Mucosa of rectum (tissue), 2 donors: ENCODE data around the gene CYBA.

Experiments used
- H3K27ac ChIP-seq, 2 donors: one replicate each; pipeline ENCODE4 v1.7.0; 2013; ENCODE audit warnings: inconsistent platforms in 2 of 2, low read depth in 2 of 2, low read length in 2 of 2
- H3K27me3 ChIP-seq, 2 donors: one replicate each; pipeline ENCODE4 v1.7.0; 2013; ENCODE audit warnings: low read length in 2 of 2; ENCODE audit not compliant: control insufficient read depth in 2 of 2, insufficient read depth in 2 of 2
- H3K36me3 ChIP-seq, 2 donors: one replicate each; pipeline ENCODE4 v1.7.0; 2013; ENCODE audit warnings: low read length in 2 of 2; ENCODE audit not compliant: control insufficient read depth in 2 of 2, insufficient read depth in 2 of 2
- H3K4me1 ChIP-seq, 2 donors: one replicate each; pipeline ENCODE4 v1.7.0; 2013; ENCODE audit warnings: low read length in 2 of 2, mild to moderate bottlenecking in 1 of 2; ENCODE audit not compliant: control insufficient read depth in 2 of 2, insufficient read depth in 2 of 2
- H3K4me3 ChIP-seq, 2 donors: one replicate each; pipeline ENCODE4 v1.7.0; 2013; ENCODE audit warnings: low read length in 2 of 2
- H3K9ac ChIP-seq, 2 donors: one replicate each; pipeline ENCODE4 v1.7.0; 2013; ENCODE audit warnings: low read length in 2 of 2, low read depth in 1 of 2, mild to moderate bottlenecking in 1 of 2
- H3K9me3 ChIP-seq, 2 donors: one replicate each; pipeline ENCODE4 v1.7.0; 2013; ENCODE audit warnings: low read length in 2 of 2; ENCODE audit not compliant: control insufficient read depth in 2 of 2
- donor health status: healthy.
- donor health status: Normal muscosa, but diverticular disease.

The CYBA gene

DNA sequence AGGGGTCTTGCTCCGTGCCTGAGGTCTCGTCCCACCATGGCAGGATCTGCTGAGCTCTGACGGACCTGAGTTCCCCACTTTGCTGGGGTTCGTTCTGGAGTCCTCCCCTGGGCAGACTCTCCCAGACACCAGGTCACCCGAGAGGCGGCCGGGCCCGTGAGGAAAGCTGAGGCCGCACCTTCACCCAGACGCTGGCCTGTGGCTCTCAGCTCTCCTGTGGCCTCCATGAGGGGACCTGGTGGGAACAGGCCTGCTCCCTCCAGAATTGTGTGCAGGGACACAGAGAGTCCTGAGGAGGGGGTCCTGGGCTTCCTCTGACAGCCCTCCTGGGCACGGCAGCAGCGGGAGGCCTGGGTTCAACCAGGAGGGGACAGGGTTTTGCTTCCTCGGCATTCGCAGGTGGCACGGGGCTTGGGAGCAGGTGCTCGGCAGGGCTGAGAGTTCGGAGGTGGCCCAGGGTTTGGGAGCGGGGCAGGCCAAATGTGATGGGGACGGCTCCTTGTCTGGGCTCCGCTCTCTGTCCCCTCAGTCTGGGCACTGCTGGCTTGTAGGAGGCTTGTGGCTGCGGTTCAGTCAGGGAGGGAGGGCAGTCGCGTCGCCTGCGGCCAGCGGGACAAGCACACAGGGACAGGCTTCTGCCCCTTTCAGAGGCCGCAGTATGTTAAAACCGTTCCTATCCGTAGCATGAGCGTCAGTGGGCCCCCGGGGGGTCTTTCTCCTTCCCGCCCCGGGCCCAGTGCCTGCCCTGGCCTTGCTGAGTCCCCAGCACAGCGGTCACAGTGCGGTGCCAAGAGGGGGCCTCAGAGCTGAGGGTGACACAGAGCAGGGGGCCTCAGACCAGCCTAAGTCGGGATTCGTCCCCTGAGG lies 43.6 kb upstream of the CYBA start:
- Histone ChIP-seq H3K9me3 (no peaks in the 10 kb centered on the region), H3K4me1 (peaks cover 0 to 5% of the 10 kb centered on the region in 2 donors)

DNA sequence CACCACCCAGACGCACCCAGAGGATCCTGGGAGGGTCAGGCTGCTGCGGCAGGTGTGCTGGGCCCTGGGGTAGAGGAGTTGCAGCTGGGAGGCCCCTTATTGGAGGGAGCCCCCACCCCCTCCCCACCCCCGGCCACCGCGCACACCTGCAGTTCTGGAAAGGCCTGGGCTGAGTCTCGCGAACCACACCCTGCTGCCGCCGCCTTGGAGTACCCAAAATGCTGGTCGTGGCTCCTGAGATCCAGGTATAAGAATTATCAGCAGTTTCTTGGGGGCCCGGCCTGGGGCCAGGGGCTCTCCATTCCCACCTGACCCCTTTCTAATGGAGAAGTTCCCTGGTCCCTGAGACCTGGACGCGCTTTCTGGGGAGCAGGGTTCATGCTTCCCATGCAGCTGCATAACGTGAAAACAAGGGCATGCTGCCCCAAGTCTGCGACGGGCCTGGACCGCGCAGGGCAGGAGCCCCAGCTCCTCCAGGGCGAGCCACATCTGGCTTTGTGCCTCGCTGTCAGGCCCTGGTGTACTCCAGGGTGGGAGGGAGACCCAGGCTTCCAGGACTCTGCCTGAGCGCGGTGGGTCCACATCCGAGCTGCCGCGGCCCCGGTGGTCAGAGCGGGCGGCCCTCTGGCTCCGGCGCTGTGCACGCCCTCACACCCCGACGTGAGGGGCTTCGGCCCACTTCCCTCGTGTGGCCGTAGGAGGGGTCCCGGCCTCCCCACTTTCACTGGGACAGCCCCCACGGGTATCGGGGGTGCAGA lies 42.7 kb upstream of the CYBA start:
- H3K9me3 ChIP-seq, result no peaks in the 10 kb centered on the region
- H3K4me1 ChIP-seq, result peaks cover 0 to 5% of the 10 kb centered on the region in 2 donors
- no peak overlapping the region for H3K9ac ChIP-seq
- H3K27me3 ChIP-seq, result peaks cover 7 to 9% of the 10 kb centered on the region in 2 donors
- H3K27ac ChIP-seq, result no peak overlapping the region
- H3K36me3 ChIP-seq, result peaks cover 0 to 9% of the 10 kb centered on the region in 2 donors
- H3K4me3 ChIP-seq, result no peak overlapping the region

More for the DNA sequence above, 43.6 kb upstream of the CYBA start:
- H3K27me3 ChIP-seq, result peaks cover 4 to 5% of the 10 kb centered on the region in 2 donors
- no peak overlapping the region for H3K27ac ChIP-seq
- H3K4me3 ChIP-seq, result no peak overlapping the region
- H3K9ac ChIP-seq, result no peak overlapping the region
- H3K36me3 ChIP-seq, result peaks cover 0 to 10% of the 10 kb centered on the region in 2 donors

GRCh38 chr16:88692861-88693260 lies 42.0 kb upstream of the CYBA start:
- H3K9ac ChIP-seq, result no peak overlapping the region
- no peak overlapping the region for H3K4me3 ChIP-seq
- peaks cover 0 to 8% of the 10 kb centered on the region in 2 donors for H3K4me1 ChIP-seq
- no peaks in the 10 kb centered on the region for H3K9me3 ChIP-seq
- H3K36me3 ChIP-seq, result peaks cover 0 to 6% of the 10 kb centered on the region in 2 donors
- H3K27me3 ChIP-seq, result peaks cover 8 to 11% of the 10 kb centered on the region in 2 donors
- no peak overlapping the region for H3K27ac ChIP-seq

- H3K9me3 ChIP-seq, result no peaks in the 10 kb centered on the region
- peak overlapping the region in 1 of 2 donors; percentile 13 for H3K4me3 ChIP-seq
- no peak overlapping the region for H3K9ac ChIP-seq
- H3K27me3 ChIP-seq, result peaks cover 8 to 11% of the 10 kb centered on the region in 2 donors
- peaks cover under 1 to 11% of the 10 kb centered on the region in 2 donors for H3K4me1 ChIP-seq
- H3K36me3 ChIP-seq, result peaks cover 0 to 2% of the 10 kb centered on the region in 2 donors
- H3K27ac ChIP-seq, result peak overlapping the region in 1 of 2 donors; percentile 56
These were observed 41.2 kb upstream of the CYBA start for GRCh38 chr16:88691924-88692560.

- no peak overlapping the region for H3K9ac ChIP-seq
- H3K4me3 ChIP-seq, result no peak overlapping the region
- H3K4me1 ChIP-seq, result peaks cover 4 to 16% of the 10 kb centered on the region in 2 donors
- no peak overlapping the region for H3K27ac ChIP-seq
- H3K9me3 ChIP-seq, result no peaks in the 10 kb centered on the region
- H3K36me3 ChIP-seq, result no peaks in the 10 kb centered on the region
- peaks cover 8 to 11% of the 10 kb centered on the region in 2 donors for H3K27me3 ChIP-seq
These were observed 40.4 kb upstream of the CYBA start for GRCh38 chr16:88691129-88691813.

DNA sequence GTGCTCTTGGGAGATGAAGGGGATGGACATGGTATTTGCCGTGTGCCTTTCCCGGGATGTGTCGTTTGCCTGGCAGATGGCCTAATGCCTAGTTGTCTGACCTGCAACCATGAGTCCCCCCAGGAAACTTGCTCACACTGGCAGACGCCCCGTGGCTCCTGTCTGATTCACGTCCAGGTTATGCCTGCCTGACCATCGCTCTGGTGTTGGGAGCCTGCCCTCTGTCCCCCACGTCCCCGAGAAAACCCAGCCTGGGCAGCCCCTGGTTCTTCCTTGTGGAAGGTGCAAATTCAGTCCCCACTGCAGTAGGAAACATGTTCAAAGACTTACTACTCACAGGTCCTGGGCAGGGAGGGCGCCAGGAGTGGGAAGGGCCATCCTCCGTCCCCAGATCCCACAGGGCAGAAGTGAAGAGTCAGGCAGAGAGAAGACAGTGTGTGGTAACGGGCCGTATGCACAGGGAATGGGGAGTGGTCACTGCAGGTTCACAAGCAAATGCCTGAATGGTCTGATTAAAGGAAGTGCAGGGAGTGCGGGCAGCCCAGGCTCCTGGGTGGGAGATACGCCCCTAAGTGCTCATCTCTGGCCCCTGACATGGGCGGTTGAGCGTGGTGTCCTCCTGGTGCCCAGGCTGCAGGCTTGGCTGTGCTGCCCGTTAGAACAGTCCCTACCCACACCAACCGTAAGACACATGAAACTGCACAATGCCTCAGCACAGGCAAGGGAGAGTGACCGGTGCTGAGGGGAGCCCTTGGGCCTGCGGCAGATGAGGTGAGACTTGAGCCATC lies 39.7 kb upstream of the CYBA start:
- Histone ChIP-seq H3K36me3 (no peaks in the 10 kb centered on the region), H3K4me3 (no peak overlapping the region), H3K9ac (no peak overlapping the region), H3K9me3 (no peaks in the 10 kb centered on the region), H3K27ac (no peak overlapping the region), H3K4me1 (peaks cover 7 to 17% of the 10 kb centered on the region in 2 donors), H3K27me3 (peaks cover 8 to 12% of the 10 kb centered on the region in 2 donors)

DNA sequence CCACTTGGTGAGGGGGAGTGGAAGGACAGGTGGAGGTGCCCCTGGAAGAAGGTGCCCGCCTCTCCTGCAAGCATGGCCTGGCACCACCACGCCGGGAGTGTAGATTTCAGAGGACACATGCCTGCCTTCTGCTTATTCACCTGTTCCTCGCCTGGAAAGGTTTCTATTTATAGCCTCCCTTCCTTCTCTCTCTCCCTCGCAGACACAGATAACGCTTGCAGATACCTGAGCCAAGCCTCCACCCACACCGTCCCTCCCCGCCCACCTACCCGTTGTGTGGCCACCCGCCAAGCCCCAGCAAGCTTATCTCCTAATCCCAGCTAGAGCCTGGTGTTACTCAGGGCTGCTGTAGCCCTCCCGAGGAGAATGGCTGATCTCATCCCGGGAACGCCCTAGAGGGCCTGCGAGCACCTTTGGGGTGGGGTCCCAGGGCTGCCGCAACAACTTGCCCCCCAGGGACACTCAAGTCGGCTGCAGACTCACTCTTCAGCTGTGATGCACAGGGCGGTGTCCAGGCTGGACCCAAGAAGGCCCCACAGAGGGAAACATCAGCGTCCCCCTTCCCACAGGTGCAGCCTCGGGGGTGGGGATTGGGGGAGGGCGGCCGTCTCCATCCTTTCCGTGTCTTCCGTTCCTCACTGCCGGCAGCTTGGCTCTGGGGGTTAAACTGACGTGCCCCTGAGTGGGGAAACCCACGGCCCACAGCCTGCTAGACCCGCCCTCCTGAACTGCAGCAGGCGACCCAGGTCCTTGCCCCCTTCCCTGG lies 37.3 kb upstream of the CYBA start:
- Histone ChIP-seq H3K4me1 (peaks cover 7 to 19% of the 10 kb centered on the region in 2 donors), H3K9ac (no peak overlapping the region), H3K4me3 (no peak overlapping the region), H3K27me3 (peaks cover 8 to 22% of the 10 kb centered on the region in 2 donors), H3K36me3 (no peaks in the 10 kb centered on the region), H3K9me3 (no peaks in the 10 kb centered on the region), H3K27ac (no peak overlapping the region)

GRCh38 chr16:88687676-88688012 lies 36.8 kb upstream of the CYBA start:
- Histone ChIP-seq H3K36me3 (no peaks in the 10 kb centered on the region), H3K4me1 (peaks cover 7 to 19% of the 10 kb centered on the region in 2 donors), H3K9me3 (no peaks in the 10 kb centered on the region), H3K4me3 (no peak overlapping the region), H3K27ac (no peak overlapping the region), H3K27me3 (peaks cover 8 to 22% of the 10 kb centered on the region in 2 donors), H3K9ac (no peak overlapping the region)

DNA sequence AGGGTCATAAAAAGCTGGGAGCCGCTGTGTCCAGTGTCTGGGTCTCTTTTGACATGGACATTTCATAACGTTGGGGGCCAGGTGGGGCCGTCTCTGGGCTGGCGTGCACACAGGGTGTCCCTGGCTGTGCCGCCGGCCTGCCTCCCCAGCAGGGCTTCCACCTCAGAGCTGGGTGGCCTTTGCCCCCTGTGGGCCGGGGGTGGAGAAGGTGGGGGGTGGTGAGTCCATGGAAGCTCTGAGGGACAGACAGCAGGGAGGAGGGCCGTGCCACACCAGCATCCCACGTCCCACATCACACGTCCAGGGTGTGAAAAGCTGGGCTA lies 36.4 kb upstream of the CYBA start:
- Histone ChIP-seq H3K9me3 (no peaks in the 10 kb centered on the region), H3K4me1 (peaks cover 9 to 17% of the 10 kb centered on the region in 2 donors), H3K9ac (no peak overlapping the region), H3K4me3 (no peak overlapping the region), H3K36me3 (no peaks in the 10 kb centered on the region), H3K27ac (no peak overlapping the region), H3K27me3 (peaks cover 8 to 22% of the 10 kb centered on the region in 2 donors)
